ENCODE measurements around the gene VAV2.

The VAV2 gene

DNA sequence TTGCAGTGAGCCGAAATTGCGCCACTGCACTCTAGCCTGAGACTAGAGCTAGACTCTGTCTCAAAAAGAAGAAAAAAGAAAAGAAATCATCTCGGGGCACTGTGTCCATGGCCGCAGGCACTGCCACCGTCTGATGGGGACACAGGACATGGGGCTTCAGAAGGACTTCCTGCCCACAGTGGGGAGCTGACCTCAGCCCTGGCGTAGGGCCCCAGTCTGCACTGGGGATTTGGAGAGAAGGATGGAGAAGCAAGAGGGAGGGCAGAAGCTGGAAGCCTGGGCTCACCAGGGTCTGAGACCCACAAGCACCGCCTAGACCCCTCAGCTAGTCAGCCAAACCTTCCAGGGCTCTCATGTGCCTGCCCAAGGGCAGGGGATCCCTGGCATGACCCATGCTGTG is 249.9 kb downstream of the VAV2 start:
- no peaks in the 10 kb centered on the region for H3K79me2 ChIP-seq
- no peak for TF ChIP-seq CTCF (IDR thresholded peaks at IDR 0.05)
- H3K9me3 ChIP-seq (ENCODE audit: control insufficient read depth, low read length), result no peaks in the 10 kb centered on the region
- no peak overlapping the region for H3K27ac ChIP-seq
- H3K4me1 ChIP-seq, result no peaks in the 10 kb centered on the region
- H3K27me3 ChIP-seq (ENCODE audit: control insufficient read depth, insufficient read depth, low read length), result no peaks in the 10 kb centered on the region
- no peaks in the 10 kb centered on the region for H3K36me3 ChIP-seq (ENCODE audit: control insufficient read depth, insufficient read depth, low read length)
- H3K4me3 ChIP-seq (ENCODE audit: low read depth, low read length), result no peak overlapping the region
- no peak overlapping the region for H3K4me2 ChIP-seq (ENCODE audit: low read length)
- no peak overlapping the region for H3K9ac ChIP-seq
- no peak overlapping the region for H2AFZ ChIP-seq

DNA sequence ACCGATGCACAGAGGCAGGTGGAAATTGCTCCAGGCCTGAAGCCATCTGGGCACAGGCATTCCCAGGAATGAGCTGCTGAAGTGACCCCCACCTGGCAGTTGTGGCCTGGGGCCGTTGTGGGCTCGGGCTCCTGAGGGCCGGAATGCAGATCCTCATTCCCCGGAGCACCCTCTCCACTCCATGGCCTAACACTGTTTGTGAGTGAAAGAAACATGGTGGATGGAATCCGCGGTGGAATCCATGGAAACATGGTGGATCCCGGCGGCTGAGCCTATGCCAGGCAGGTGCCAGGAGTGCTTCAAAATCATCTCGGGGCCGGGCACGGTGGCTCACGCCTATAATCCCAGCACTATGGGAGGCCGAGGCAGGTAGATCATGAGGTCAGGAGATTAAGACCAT is 250.4 kb downstream of the VAV2 start:
- H3K27me3 ChIP-seq (ENCODE audit: control insufficient read depth, insufficient read depth, low read length), result no peaks in the 10 kb centered on the region
- no peaks in the 10 kb centered on the region for H3K4me1 ChIP-seq
- H3K36me3 ChIP-seq (ENCODE audit: control insufficient read depth, insufficient read depth, low read length), result no peaks in the 10 kb centered on the region
- H3K4me2 ChIP-seq (ENCODE audit: low read length), result no peak overlapping the region
- H3K79me2 ChIP-seq, result no peaks in the 10 kb centered on the region
- H3K4me3 ChIP-seq (ENCODE audit: low read depth, low read length), result no peak overlapping the region
- no peak overlapping the region for H2AFZ ChIP-seq
- no peak overlapping the region for H3K9ac ChIP-seq
- TF ChIP-seq CTCF (IDR thresholded peaks at IDR 0.05), result no peak
- no peak overlapping the region for H3K27ac ChIP-seq
- no peaks in the 10 kb centered on the region for H3K9me3 ChIP-seq (ENCODE audit: control insufficient read depth, low read length)

- Histone ChIP-seq H3K27me3 (ENCODE audit: control insufficient read depth, insufficient read depth, low read length) (no peaks in the 10 kb centered on the region), H3K4me3 (ENCODE audit: low read depth, low read length) (no peak overlapping the region), H3K36me3 (ENCODE audit: control insufficient read depth, insufficient read depth, low read length) (no peaks in the 10 kb centered on the region), H3K79me2 (no peaks in the 10 kb centered on the region), H3K9ac (no peak overlapping the region), H3K27ac (no peak overlapping the region), H3K4me2 (ENCODE audit: low read length) (no peak overlapping the region), H3K4me1 (no peaks in the 10 kb centered on the region), H3K9me3 (ENCODE audit: control insufficient read depth, low read length) (no peaks in the 10 kb centered on the region), H2AFZ (no peak overlapping the region)
- TF ChIP-seq CTCF (IDR thresholded peaks at IDR 0.05), result no peak
Observed at GRCh38 chr9:133740911-133741310, 251.2 kb downstream of the VAV2 start.

- no peaks in the 10 kb centered on the region for H3K9me3 ChIP-seq (ENCODE audit: control insufficient read depth, low read length)
- H3K4me1 ChIP-seq, result no peaks in the 10 kb centered on the region
- TF ChIP-seq CTCF (IDR thresholded peaks at IDR 0.05), result no peak
- H2AFZ ChIP-seq, result no peak overlapping the region
- H3K27ac ChIP-seq, result no peak overlapping the region
- H3K4me2 ChIP-seq (ENCODE audit: low read length), result no peak overlapping the region
- H3K79me2 ChIP-seq, result no peaks in the 10 kb centered on the region
- no peaks in the 10 kb centered on the region for H3K27me3 ChIP-seq (ENCODE audit: control insufficient read depth, insufficient read depth, low read length)
- H3K9ac ChIP-seq, result no peak overlapping the region
- H3K36me3 ChIP-seq (ENCODE audit: control insufficient read depth, insufficient read depth, low read length), result no peaks in the 10 kb centered on the region
- H3K4me3 ChIP-seq (ENCODE audit: low read depth, low read length), result no peak overlapping the region
Observed at GRCh38 chr9:133739408-133740280, 252.5 kb downstream of the VAV2 start.
